ENCODE data around the gene ZNF782. TPM values are rescaled to one million over a fixed set of nuclear protein-coding genes. Genes with fewer than 3 reads are reported as not detected.
"Not testable (repeated sequence)": the region's sequence is repeated elsewhere in the genome, so short reads cannot be mapped to it uniquely, and the experiment has no call there.

The ZNF782 gene
- total RNA-seq, 1 donor from 2014 or later: 8.0 TPM

DNA sequence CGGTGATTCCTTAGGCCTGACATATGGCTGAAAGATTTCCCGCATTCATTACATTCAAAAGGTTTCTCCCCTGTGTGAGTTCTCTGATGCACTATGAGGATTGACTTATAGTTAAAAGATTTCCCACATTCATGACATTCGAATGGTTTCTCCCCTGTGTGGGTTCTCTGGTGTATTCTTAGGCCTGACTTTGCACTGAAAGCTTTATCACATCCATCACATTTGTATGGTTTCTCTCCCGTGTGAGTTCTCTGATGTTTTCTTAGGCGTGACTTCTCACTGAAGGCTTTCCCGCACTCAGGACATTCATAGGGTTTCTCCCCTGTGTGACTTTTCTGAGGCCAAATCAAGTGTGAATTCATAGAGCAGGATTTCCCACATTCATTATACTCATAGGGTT is 35.8 kb downstream of the ZNF782 start:
- ATAC-seq (ENCODE audit: low read depth) (no peak), DNase-seq (no peak)
- Mint-ChIP-seq H3K9me3 (peaks cover 57% of the 10 kb centered on the region), H3K4me1 (no peaks in the 10 kb centered on the region), H3K36me3 (ENCODE audit: low read depth) (peaks cover 80% of the 10 kb centered on the region), H3K27me3 (no peaks in the 10 kb centered on the region), H3K27ac (no peak overlapping the region), H3K4me3 (no peak overlapping the region)
- TF ChIP-seq, protein P1, sequence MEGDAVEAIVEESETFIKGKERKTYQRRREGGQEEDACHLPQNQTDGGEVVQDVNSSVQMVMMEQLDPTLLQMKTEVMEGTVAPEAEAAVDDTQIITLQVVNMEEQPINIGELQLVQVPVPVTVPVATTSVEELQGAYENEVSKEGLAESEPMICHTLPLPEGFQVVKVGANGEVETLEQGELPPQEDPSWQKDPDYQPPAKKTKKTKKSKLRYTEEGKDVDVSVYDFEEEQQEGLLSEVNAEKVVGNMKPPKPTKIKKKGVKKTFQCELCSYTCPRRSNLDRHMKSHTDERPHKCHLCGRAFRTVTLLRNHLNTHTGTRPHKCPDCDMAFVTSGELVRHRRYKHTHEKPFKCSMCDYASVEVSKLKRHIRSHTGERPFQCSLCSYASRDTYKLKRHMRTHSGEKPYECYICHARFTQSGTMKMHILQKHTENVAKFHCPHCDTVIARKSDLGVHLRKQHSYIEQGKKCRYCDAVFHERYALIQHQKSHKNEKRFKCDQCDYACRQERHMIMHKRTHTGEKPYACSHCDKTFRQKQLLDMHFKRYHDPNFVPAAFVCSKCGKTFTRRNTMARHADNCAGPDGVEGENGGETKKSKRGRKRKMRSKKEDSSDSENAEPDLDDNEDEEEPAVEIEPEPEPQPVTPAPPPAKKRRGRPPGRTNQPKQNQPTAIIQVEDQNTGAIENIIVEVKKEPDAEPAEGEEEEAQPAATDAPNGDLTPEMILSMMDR (IDR thresholded peaks at IDR 0.05): no peak
- POLR2A ChIA-PET: no interaction called here
- intact Hi-C loops (cut with micrococcal nuclease): no loop called here
- CTCF ChIA-PET: interaction anchor here (0.6 kb wide), 1 partner anchor 253 kb away, joined by 3 read pairs; no protein-coding TSS in a partner anchor

DNA sequence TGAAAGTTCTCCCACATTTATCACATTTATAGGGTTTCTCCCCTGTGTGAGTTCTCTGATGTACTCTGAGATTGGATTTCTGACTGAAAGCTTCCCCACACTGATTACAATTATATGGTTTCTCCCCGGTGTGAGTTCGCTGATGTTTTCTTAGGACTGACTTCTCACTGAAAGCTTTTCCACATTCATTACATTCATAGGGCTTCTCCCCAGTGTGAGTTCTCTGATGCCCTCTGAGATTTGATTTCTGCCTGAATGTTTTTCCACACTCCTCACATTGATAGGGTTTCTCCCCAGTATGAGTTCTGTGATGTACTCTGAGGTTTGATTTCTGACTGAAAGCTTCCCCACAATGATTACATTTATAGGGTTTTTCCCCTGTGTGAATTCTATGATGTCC is 36.3 kb downstream of the ZNF782 start:
- Mint-ChIP-seq H3K4me3 (no peak overlapping the region), H3K27ac (no peak overlapping the region), H3K9me3 (peaks cover 60% of the 10 kb centered on the region), H3K4me1 (no peaks in the 10 kb centered on the region), H3K27me3 (no peaks in the 10 kb centered on the region), H3K36me3 (ENCODE audit: low read depth) (peaks cover 75% of the 10 kb centered on the region)
- TF ChIP-seq, protein P1 (IDR thresholded peaks at IDR 0.05): no peak
- intact Hi-C loops (cut with micrococcal nuclease): no loop called here
- ATAC-seq (ENCODE audit: low read depth) (no peak), DNase-seq (no peak)
- ChIA-PET POLR2A (no interaction called here), CTCF (no interaction called here)

DNA sequence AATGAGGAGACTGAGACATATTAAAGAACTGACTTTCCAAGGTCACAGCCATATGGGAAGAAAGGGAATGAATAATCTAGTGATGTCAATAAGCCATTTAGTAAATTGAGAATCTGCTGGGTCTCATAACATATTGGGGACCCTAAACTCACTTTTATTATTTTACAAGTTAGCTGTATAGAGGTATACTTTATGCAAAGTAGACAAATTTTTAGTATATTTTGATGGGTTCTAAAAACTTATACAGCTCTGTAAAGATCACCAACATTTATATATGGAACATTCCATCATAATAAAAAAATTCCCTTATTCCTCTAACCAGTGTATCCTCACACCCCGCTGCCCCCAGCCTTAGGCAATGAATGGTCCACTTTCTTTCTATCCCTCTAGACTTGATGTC is 40.7 kb downstream of the ZNF782 start:
- intact Hi-C loops (cut with micrococcal nuclease): no loop called here
- DNase-seq: no peak
- Mint-ChIP-seq H3K27me3 (no peaks in the 10 kb centered on the region), H3K4me3 (no peak overlapping the region), H3K36me3 (ENCODE audit: low read depth) (peaks cover 43% of the 10 kb centered on the region), H3K4me1 (no peaks in the 10 kb centered on the region), H3K27ac (no peak overlapping the region), H3K9me3 (peaks cover 55% of the 10 kb centered on the region)
- TF ChIP-seq, protein P1 (IDR thresholded peaks at IDR 0.05): no peak
- ChIA-PET CTCF (interaction anchor here (0.7 kb wide), 1 partner anchor 497 kb away, joined by 3 read pairs; no protein-coding TSS in a partner anchor), POLR2A (no interaction called here)
- no peak for ATAC-seq (ENCODE audit: low read depth)

DNA sequence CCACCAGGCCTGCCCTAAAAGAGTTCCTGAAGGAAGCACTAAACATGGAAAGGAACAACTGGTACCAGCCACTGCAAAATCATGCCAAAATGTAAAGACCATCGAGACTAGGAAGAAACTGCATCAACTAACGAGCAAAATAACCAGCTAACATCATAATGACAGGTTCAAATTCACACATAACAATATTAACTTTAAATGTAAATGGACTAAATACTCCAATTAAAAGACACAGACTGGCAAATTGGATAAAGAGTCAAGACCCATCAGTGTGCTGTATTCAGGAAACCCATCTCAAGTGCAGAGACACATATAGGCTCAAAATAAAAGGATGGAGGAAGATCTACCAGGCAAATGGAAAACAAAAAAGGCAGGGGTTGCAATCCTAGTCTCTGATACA is 55.4 kb downstream of the ZNF782 start:
- CTCF ChIA-PET: not testable (repeated sequence)

DNA sequence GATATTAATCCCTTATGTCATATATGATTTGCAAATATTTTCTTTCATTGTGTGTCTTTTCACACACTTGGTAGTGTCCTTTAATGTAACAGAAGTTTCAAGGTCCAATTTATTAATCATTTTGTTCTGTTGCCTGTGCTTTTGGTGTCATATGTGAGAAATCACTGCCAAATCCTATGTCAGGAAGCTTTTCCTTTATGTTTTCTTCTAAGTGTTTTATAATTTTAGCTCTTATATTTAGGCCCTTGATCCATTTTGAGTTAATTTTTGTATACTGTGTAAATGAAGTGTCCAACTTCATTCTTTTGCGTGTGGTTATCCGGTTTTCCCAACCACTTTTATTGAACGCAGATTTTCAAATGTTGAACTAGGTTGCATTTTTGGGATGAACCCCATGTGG is 70.3 kb downstream of the ZNF782 start:
- ChIA-PET CTCF (no interaction called here), POLR2A (no interaction called here)
- H3K27ac Mint-ChIP-seq: no peak overlapping the region
- intact Hi-C loops (cut with micrococcal nuclease): no loop called here
- ATAC-seq (ENCODE audit: low read depth): no peak
- H3K4me3 Mint-ChIP-seq: no peak overlapping the region
- H3K27me3 Mint-ChIP-seq: no peaks in the 10 kb centered on the region
- no peak for DNase-seq
- peaks cover 17% of the 10 kb centered on the region for H3K9me3 Mint-ChIP-seq
- TF ChIP-seq, protein P1 (IDR thresholded peaks at IDR 0.05): no peak
- H3K36me3 Mint-ChIP-seq (ENCODE audit: low read depth): peaks cover 14% of the 10 kb centered on the region
- peaks cover 10% of the 10 kb centered on the region for H3K4me1 Mint-ChIP-seq

More for the DNA sequence above, 55.4 kb downstream of the ZNF782 start:
- H3K27ac Mint-ChIP-seq; H3K4me1 Mint-ChIP-seq; ATAC-seq (ENCODE audit: low read depth); H3K27me3 Mint-ChIP-seq; H3K4me3 Mint-ChIP-seq; POLR2A ChIA-PET; DNase-seq; intact Hi-C loops (cut with micrococcal nuclease): not testable (repeated sequence)
- peaks cover 59% of the 10 kb centered on the region for H3K36me3 Mint-ChIP-seq (ENCODE audit: low read depth)
- peaks cover 27% of the 10 kb centered on the region for H3K9me3 Mint-ChIP-seq

DNA sequence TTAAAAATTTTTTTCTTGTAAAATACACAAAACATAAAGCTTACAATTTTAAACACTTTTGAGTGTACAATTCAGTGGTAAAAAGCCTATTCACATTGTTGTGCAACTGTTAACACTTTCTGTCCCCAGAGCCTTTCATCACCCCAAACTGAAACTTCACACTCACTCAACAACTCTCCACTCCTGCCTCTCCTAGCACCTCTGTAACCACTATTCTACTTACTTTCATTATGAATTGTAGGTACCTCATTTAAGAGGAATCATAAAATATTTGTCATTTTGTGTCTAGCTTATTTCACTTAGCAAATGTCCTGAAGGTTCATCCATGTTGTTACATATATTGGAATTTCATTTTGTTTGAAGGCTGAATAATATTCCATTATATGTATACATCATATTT is 72.1 kb downstream of the ZNF782 start:
- Mint-ChIP-seq H3K4me3 (no peak overlapping the region), H3K36me3 (ENCODE audit: low read depth) (peaks cover 11% of the 10 kb centered on the region)

More for the DNA sequence above, 72.1 kb downstream of the ZNF782 start:
- Mint-ChIP-seq H3K27me3 (no peaks in the 10 kb centered on the region), H3K4me1 (peaks cover 19% of the 10 kb centered on the region), H3K27ac (no peak overlapping the region), H3K9me3 (peaks cover 11% of the 10 kb centered on the region)
- TF ChIP-seq, protein P1 (IDR thresholded peaks at IDR 0.05): no peak
- ATAC-seq (ENCODE audit: low read depth) (no peak), DNase-seq (no peak)
- intact Hi-C loops (cut with micrococcal nuclease): no loop called here
- POLR2A ChIA-PET: no interaction called here
- CTCF ChIA-PET: no interaction called here

Data from activated B cell treated with CpG ODN at 0.5 μM for 24 hours (primary cell).